ENCODE results near the gene LRRC58.

DNA sequence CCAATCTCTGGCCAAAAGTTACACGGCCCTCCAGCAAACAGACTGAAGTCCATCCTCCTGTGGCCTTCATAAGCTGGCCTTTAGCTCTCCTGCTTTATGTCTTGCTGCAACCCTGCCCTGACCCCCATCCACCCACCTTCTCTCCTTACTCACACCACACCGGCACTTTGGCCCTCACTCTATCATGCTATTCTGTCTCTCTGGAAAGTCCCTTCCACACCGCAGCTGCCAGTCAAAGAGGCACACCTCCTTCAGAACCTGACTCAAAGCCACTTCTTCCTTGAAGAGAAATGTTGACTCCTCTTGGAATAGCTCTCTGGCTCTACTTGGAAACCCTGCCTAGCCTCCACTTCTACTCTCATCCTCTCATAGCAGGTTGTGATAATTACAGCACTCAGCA is 68.6 kb downstream of the LRRC58 start:
- no peak for TF ChIP-seq SNRNP70 (IDR thresholded peaks at IDR 0.05; ENCODE audit: low read depth, low read length)
- TF ChIP-seq POLR2AphosphoS5 (IDR thresholded peaks at IDR 0.05; ENCODE audit: low read depth, low read length) = no peak
- TF ChIP-seq, protein P1, sequence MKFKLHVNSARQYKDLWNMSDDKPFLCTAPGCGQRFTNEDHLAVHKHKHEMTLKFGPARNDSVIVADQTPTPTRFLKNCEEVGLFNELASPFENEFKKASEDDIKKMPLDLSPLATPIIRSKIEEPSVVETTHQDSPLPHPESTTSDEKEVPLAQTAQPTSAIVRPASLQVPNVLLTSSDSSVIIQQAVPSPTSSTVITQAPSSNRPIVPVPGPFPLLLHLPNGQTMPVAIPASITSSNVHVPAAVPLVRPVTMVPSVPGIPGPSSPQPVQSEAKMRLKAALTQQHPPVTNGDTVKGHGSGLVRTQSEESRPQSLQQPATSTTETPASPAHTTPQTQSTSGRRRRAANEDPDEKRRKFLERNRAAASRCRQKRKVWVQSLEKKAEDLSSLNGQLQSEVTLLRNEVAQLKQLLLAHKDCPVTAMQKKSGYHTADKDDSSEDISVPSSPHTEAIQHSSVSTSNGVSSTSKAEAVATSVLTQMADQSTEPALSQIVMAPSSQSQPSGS (CRISPR knock-in tag; IDR thresholded peaks at IDR 0.05) = no peak
- no peak for TF ChIP-seq ZNF121 (CRISPR knock-in tag; IDR thresholded peaks at IDR 0.05)

Data from HepG2 (cell line).